Measurements from ENCODE around the gene CYREN. TPM values are rescaled to one million over a fixed set of nuclear protein-coding genes. Genes with fewer than 3 reads are reported as not detected.

The CYREN gene
- total and polyA plus RNA-seq, 9 of the 15 experiments (the other 6 are each of a cell fraction or from before 2014, with no cell fraction given) = 13.9 to 108 (median 88.8) TPM

DNA sequence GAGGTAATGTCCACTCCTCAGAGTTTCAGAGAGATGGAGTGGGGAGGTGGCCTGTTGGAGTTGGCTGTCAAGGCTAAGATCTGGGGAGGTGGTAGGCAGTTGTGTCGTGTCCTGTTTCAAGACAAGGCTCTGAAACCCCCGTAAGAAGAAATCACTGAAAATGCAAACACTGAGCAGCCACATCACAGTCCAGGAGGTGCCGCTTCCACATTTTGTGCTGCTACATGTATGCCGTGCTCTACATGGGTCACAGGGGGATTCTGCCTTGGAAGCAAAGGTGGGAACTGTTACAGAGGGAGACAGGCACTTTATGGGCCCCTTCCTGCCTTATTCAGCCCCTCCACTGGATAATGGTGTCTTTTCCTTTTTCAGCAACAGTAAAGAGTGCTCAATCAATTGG is 28.9 kb upstream of the CYREN start (continued):
- TF ChIP-seq ZNF431 (CRISPR knock-in tag; IDR thresholded peaks at IDR 0.05) (no peak), NCOA2 (IDR thresholded peaks at IDR 0.05; ENCODE audit: partially characterized antibody in 2 of 2) (no peak)
- TF ChIP-seq, protein P1, sequence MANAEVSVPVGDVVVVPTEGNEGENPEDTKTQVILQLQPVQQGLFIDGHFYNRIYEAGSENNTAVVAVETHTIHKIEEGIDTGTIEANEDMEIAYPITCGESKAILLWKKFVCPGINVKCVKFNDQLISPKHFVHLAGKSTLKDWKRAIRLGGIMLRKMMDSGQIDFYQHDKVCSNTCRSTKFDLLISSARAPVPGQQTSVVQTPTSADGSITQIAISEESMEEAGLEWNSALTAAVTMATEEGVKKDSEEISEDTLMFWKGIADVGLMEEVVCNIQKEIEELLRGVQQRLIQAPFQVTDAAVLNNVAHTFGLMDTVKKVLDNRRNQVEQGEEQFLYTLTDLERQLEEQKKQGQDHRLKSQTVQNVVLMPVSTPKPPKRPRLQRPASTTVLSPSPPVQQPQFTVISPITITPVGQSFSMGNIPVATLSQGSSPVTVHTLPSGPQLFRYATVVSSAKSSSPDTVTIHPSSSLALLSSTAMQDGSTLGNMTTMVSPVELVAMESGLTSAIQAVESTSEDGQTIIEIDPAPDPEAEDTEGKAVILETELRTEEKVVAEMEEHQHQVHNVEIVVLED (CRISPR knock-in tag; IDR thresholded peaks at IDR 0.05) = no peak

DNA sequence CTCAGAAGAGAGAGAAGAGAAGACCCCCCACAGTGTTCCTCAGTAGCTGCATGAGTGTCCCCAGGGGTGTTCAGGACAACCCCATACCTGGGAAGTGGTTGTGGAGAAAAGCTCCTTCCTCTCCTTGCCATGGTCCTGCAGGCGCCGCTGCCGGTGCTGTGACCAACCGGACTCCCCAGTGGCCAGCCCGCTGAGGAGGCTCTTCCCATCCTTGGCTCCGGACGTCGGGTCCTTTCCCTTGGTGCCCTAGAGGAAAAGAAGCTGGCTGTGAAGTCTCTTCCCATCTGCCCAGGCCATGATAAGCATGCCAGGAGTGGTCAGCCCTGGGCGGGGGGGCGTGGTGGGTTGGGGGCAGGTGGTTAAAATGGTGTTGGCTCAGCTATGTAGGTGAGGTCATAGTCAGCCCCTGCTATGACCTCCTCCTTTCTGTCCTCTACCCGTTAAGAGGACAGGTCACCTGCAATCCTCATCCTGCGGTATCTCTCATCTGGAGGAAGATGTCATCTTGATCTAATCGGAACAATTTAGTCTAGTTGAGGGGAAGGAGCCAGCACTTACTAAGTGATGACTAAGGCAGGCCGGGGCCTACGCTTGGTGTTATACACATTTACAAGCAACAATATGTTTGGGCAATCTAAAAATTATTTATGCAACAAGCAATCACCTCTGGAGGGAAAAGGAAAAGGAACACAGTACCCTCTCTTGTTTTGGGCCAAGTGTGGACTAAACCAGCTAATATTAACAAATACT is 27.6 kb upstream of the CYREN start:
- intact Hi-C loops (cut with micrococcal nuclease) = no loop called here
- ChIA-PET CTCF (ENCODE audit: low intra/inter-chr PET ratio) (no interaction called here), POLR2A (interaction anchor here (1.3 to 3.0 kb wide), 4 partner anchors 8 to 27 kb away, joined by 4 to 20 read pairs (median 7); partner anchors contain the start of genes CYREN and WDR91)
- TF ChIP-seq SMC3 (conservative IDR thresholded peaks at IDR 0.05; ENCODE audit: insufficient read depth, low read depth, low read length) = no peak
- no peak for TF ChIP-seq GTF2E2 (tag; IDR thresholded peaks at IDR 0.05)
- TF ChIP-seq, protein P2, sequence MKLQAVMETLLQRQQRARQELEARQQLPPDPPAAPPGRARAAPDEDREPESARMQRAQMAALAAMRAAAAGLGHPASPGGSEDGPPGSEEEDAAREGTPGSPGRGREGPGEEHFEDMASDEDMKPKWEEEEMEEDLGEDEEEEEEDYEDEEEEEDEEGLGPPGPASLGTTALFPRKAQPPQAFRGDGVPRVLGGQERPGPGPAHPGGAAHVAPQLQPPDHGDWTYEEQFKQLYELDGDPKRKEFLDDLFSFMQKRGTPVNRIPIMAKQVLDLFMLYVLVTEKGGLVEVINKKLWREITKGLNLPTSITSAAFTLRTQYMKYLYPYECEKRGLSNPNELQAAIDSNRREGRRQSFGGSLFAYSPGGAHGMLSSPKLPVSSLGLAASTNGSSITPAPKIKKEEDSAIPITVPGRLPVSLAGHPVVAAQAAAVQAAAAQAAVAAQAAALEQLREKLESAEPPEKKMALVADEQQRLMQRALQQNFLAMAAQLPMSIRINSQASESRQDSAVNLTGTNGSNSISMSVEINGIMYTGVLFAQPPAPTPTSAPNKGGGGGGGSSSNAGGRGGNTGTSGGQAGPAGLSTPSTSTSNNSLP (IDR thresholded peaks at IDR 0.05; ENCODE audit: borderline replicate concordance, low read depth, low read length) = no peak
- no peak for TF ChIP-seq ZNF3 (CRISPR knock-in tag; IDR thresholded peaks at IDR 0.05)
- TF ChIP-seq MBD2 (IDR thresholded peaks at IDR 0.05; ENCODE audit: borderline replicate concordance, low read depth) = no peak
- no peak for TF ChIP-seq ZNF699 (CRISPR knock-in tag; IDR thresholded peaks at IDR 0.05; ENCODE audit: insufficient replicate concordance)
- Histone ChIP-seq H3K9me1 (ENCODE audit: control insufficient read depth, insufficient read depth, low read length) (peaks cover 3% of the 10 kb centered on the region), H3K4me1 (replicated peaks in 1 of 2; ENCODE audit: control insufficient read depth in 2 of 2, insufficient read depth in 2 of 2, low read length in 2 of 2) (no peaks in the 10 kb centered on the region), H2AFZ (ENCODE audit: low read depth, low read length) (no peak overlapping the region), H3K9ac (ENCODE audit: insufficient read depth in 1 of 2, low read depth in 2 of 2, low read length in 2 of 2) (no peak overlapping the region), H3K27ac (ENCODE audit: extremely low read depth, low read depth, low read length) (no peak overlapping the region), H3K36me3 (ENCODE audit: control insufficient read depth, insufficient read depth, low read length) (peaks cover 29% of the 10 kb centered on the region; the same call in 2 of the 3 replicates), H3K27me3 (ENCODE audit: control insufficient read depth in 2 of 2, insufficient read depth in 2 of 2, low read length in 2 of 2) (no peaks in the 10 kb centered on the region), H3K4me3 (no peak overlapping the region), H3K79me2 (ENCODE audit: control insufficient read depth, insufficient read depth, low read length) (no peaks in the 10 kb centered on the region), H3K4me2 (ENCODE audit: insufficient read depth, low read length) (no peak overlapping the region), H3K9me3 (replicated peaks; ENCODE audit: control insufficient read depth, insufficient read depth, low read depth, low read length) (no peaks in the 10 kb centered on the region), H4K20me1 (replicated peaks; ENCODE audit: control insufficient read depth, insufficient read depth, low read length) (no peaks in the 10 kb centered on the region)
- 69% methylated on average over 15 of the region's 15 CpGs for WGBS (ENCODE audit: insufficient coverage, low coverage, missing lambda C conversion rate)
- in situ Hi-C loops (cut with MboI) = no loop called here
- FAIRE-seq (no peak), ATAC-seq (no peak), DNase-seq (ENCODE audit: extremely low read depth in 1 of 4, low spot score in 3 of 4) (no peak)
- no TSS peak for BruUV-seq (replicated peaks)
